ENCODE results near the gene SSBP3.

The SSBP3 gene

DNA sequence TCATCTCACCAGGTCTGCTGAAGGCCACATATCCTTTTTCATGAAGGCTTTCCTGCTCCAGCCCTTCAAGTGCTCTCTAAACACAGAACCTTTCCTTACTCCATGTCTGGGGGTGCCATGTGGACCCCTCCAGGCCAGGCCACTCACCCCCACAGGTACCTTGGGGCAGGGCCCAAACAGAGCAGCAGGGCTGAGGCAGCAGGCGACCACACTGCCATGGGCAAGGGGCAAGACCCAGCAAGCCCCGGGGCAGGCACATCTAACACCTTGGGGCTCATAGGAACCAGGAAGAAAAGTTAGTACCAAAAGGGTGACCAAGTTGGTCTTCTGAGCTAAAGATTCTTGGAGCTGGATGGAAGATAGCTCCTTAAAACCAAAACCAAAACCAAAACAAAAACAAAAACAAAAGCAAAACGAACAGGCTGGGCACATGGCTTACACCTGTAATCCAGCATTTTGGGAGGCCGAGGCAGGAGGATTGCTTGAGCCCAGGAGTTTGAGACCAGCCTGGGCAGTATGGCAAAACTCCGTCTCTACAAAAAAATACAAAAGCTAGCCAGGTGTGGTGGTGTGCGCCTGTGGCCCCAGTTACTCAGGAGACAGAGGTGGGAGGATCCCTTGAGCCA, 142.5 kb downstream of the SSBP3 start:
- TF ChIP-seq POLR2AphosphoS5 (IDR thresholded peaks at IDR 0.05; ENCODE audit: low read depth) = no peak
- no peak for TF ChIP-seq GABPA (IDR thresholded peaks at IDR 0.05; ENCODE audit: low read depth)
- Histone ChIP-seq H3K27me3 (ENCODE audit: insufficient read depth, poor library complexity, severe bottlenecking) (no peaks in the 10 kb centered on the region), H3K4me3 (replicated peaks; ENCODE audit: insufficient read depth, low read length) (no peak overlapping the region), H3K27ac (replicated peaks) (no peak overlapping the region)
- DNase-seq (ENCODE audit: low read depth in 1 of 2, low spot score in 1 of 2) = no peak

DNA sequence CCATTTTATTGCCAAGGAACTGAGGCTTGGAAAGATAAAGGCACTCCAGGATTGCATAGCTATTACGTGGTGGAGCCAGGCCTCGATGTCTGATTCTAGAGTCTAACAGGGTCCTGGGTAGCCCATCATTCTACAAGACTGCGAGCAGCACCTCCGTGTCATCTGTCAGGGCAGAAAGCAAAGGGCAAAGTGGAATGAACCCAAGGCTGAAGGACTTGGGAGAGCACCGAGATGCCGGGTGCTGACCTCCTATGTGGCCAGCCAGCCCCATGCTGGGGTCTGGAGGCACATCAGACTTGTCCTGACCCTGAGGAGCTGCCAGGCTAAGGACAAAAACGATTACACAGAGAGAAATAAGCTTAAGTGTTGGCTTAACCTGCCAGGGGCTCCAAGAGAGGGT, 143.9 kb downstream of the SSBP3 start:
- TF ChIP-seq, protein P1, sequence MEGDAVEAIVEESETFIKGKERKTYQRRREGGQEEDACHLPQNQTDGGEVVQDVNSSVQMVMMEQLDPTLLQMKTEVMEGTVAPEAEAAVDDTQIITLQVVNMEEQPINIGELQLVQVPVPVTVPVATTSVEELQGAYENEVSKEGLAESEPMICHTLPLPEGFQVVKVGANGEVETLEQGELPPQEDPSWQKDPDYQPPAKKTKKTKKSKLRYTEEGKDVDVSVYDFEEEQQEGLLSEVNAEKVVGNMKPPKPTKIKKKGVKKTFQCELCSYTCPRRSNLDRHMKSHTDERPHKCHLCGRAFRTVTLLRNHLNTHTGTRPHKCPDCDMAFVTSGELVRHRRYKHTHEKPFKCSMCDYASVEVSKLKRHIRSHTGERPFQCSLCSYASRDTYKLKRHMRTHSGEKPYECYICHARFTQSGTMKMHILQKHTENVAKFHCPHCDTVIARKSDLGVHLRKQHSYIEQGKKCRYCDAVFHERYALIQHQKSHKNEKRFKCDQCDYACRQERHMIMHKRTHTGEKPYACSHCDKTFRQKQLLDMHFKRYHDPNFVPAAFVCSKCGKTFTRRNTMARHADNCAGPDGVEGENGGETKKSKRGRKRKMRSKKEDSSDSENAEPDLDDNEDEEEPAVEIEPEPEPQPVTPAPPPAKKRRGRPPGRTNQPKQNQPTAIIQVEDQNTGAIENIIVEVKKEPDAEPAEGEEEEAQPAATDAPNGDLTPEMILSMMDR (IDR thresholded peaks at IDR 0.05; ENCODE audit: insufficient read depth, low read length) = no peak
- TF ChIP-seq POLR2AphosphoS5 (IDR thresholded peaks at IDR 0.05; ENCODE audit: low read depth) (no peak), SPI1 (IDR thresholded peaks at IDR 0.05; ENCODE audit: borderline replicate concordance, low read depth) (no peak), GABPA (IDR thresholded peaks at IDR 0.05; ENCODE audit: low read depth) (no peak)
- TF ChIP-seq, protein P2, sequence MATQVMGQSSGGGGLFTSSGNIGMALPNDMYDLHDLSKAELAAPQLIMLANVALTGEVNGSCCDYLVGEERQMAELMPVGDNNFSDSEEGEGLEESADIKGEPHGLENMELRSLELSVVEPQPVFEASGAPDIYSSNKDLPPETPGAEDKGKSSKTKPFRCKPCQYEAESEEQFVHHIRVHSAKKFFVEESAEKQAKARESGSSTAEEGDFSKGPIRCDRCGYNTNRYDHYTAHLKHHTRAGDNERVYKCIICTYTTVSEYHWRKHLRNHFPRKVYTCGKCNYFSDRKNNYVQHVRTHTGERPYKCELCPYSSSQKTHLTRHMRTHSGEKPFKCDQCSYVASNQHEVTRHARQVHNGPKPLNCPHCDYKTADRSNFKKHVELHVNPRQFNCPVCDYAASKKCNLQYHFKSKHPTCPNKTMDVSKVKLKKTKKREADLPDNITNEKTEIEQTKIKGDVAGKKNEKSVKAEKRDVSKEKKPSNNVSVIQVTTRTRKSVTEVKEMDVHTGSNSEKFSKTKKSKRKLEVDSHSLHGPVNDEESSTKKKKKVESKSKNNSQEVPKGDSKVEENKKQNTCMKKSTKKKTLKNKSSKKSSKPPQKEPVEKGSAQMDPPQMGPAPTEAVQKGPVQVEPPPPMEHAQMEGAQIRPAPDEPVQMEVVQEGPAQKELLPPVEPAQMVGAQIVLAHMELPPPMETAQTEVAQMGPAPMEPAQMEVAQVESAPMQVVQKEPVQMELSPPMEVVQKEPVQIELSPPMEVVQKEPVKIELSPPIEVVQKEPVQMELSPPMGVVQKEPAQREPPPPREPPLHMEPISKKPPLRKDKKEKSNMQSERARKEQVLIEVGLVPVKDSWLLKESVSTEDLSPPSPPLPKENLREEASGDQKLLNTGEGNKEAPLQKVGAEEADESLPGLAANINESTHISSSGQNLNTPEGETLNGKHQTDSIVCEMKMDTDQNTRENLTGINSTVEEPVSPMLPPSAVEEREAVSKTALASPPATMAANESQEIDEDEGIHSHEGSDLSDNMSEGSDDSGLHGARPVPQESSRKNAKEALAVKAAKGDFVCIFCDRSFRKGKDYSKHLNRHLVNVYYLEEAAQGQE (IDR thresholded peaks at IDR 0.05; ENCODE audit: insufficient replicate concordance, low read depth) = no peak
- H3K4me3 ChIP-seq (replicated peaks; ENCODE audit: insufficient read depth, low read length) = no peak overlapping the region
- H3K27me3 ChIP-seq (ENCODE audit: insufficient read depth, poor library complexity, severe bottlenecking) = no peaks in the 10 kb centered on the region
- no peak overlapping the region for H3K27ac ChIP-seq (replicated peaks)
- no peak for DNase-seq (ENCODE audit: low read depth in 1 of 2, low spot score in 1 of 2)

DNA sequence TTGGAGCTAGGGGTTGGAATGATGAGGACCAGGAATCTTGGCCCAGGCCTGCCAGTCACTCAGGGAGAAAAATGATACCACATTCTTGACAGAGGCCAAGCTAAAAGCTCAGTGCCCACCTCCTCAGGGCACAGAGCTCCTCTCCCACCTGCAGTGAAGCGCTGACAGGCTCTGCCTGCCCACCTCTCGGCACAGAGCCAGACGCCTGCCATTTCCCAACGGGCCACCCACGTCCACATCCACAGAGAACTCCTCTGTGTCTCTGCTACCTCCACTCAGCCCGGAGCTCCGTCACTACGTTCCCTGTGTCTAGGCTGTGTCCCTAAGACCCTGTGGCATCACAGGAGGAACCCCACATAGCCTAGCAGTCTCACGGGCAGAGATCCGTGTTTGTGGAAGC, 145.4 kb downstream of the SSBP3 start:
- Histone ChIP-seq H3K27me3 (ENCODE audit: insufficient read depth, poor library complexity, severe bottlenecking) (no peaks in the 10 kb centered on the region), H3K4me3 (replicated peaks; ENCODE audit: insufficient read depth, low read length) (no peak overlapping the region), H3K27ac (replicated peaks) (no peak overlapping the region)
- no peak for DNase-seq (ENCODE audit: low read depth in 1 of 2, low spot score in 1 of 2)
- TF ChIP-seq, protein P2 (IDR thresholded peaks at IDR 0.05; ENCODE audit: insufficient replicate concordance, low read depth) = no peak
- no peak for TF ChIP-seq GABPA (IDR thresholded peaks at IDR 0.05; ENCODE audit: low read depth)
- no peak for TF ChIP-seq POLR2AphosphoS5 (IDR thresholded peaks at IDR 0.05; ENCODE audit: low read depth)
- TF ChIP-seq, protein P1 (IDR thresholded peaks at IDR 0.05; ENCODE audit: insufficient read depth, low read length) = no peak
- TF ChIP-seq SPI1 (IDR thresholded peaks at IDR 0.05; ENCODE audit: borderline replicate concordance, low read depth) = no peak

DNA sequence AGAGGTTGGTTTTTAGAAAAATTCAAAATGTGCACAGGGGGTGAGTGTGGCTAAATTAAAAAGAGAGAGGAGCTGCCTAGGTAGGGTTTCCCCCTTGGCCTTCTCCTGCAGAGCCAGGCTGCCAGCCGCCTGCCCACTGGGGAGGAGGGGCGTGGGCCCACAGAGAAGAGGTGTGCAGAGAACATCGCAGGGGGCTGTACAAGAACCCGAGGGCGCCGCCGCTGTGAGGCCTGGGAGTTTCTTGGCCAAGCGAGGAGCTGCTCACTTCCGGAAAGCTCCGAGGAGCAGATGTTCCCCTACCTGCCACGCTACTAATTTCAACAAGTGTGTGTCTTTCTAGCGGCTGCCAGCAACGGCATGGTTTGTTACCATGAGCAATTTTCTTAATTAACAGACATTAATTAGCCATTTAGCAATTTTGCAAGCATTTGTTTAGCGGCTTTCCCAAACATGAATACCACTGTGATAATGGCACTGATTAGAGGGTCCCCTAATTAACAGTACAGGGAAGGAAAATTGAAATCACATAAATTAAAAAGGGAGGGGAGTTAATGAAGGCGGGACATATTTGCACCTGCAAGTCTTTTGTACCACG, 146.6 kb downstream of the SSBP3 start:
- TF ChIP-seq, protein P1 (IDR thresholded peaks at IDR 0.05; ENCODE audit: insufficient read depth, low read length) = no peak
- no peak for TF ChIP-seq GABPA (IDR thresholded peaks at IDR 0.05; ENCODE audit: low read depth)
- TF ChIP-seq, protein P2 (IDR thresholded peaks at IDR 0.05; ENCODE audit: insufficient replicate concordance, low read depth) = no peak
- TF ChIP-seq SPI1 (IDR thresholded peaks at IDR 0.05; ENCODE audit: borderline replicate concordance, low read depth) = no peak
- no peak for TF ChIP-seq POLR2AphosphoS5 (IDR thresholded peaks at IDR 0.05; ENCODE audit: low read depth)
- H3K27ac ChIP-seq (replicated peaks) = no peak overlapping the region
- no peak for DNase-seq (ENCODE audit: low read depth in 1 of 2, low spot score in 1 of 2)
- H3K27me3 ChIP-seq (ENCODE audit: insufficient read depth, poor library complexity, severe bottlenecking) = no peaks in the 10 kb centered on the region
- no peak overlapping the region for H3K4me3 ChIP-seq (replicated peaks; ENCODE audit: insufficient read depth, low read length)

All from HL-60 (cell line).